GM20000 (cell line): ENCODE data around the gene FOXL1.

Experiments
- DNase-seq: peaks from one replicate; pipeline ENCODE4 v3.0.0; 2012; ENCODE audit warnings: low spot score
- TF ChIP-seq, protein P1 (sequence below): IDR thresholded peaks from 2 replicates; pipeline ENCODE4 v1.5.1; 2012; ENCODE audit warnings: mild to moderate bottlenecking, control low read depth; ENCODE audit errors: extremely low read depth, missing control alignments

Gene FOXL1

DNA sequence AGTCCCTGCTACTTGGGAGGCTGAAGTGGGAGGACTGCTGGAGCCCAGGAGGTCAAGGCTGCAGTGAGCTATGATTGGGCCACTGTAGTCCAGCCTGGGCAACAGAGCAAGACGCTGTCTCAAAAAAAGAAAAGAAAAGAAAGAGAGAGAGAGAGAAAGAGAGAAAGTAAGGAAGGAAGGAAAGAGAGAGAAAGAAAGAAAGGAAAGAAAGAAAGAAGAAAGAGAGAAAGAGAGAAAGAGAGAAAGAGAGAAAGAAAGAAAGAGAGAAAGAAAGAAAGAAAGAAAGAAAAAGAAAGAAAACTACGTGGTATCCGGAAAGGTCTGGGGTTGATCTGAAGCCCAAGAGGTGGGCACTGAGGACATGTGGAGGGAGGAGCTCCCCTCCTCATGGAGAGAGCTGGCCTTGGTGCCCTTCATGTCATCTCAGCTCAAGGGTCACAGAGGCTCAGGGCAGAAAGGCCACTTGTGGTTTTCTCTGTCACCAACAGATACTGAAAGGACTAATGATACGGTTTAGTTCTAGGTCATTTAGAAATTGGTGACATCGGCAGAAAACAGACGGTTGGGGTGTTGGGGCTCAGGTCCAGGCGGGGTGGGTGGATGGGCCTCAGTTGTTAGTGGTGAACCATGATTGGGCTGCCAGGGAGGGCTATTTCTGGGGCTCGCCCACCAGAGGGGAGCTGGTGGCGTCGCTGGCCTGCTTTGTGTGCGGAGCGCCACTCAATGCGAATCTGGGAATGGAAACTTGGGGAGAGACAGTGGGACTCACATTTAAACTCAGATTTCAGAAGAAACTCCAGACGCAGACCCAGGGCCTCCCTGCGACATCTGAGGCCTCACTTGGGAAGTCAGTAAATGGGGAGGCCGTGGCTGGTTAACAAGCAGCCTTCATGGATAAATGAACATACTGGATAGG, 44.6 kb downstream of the FOXL1 start:
- TF ChIP-seq, protein P1, sequence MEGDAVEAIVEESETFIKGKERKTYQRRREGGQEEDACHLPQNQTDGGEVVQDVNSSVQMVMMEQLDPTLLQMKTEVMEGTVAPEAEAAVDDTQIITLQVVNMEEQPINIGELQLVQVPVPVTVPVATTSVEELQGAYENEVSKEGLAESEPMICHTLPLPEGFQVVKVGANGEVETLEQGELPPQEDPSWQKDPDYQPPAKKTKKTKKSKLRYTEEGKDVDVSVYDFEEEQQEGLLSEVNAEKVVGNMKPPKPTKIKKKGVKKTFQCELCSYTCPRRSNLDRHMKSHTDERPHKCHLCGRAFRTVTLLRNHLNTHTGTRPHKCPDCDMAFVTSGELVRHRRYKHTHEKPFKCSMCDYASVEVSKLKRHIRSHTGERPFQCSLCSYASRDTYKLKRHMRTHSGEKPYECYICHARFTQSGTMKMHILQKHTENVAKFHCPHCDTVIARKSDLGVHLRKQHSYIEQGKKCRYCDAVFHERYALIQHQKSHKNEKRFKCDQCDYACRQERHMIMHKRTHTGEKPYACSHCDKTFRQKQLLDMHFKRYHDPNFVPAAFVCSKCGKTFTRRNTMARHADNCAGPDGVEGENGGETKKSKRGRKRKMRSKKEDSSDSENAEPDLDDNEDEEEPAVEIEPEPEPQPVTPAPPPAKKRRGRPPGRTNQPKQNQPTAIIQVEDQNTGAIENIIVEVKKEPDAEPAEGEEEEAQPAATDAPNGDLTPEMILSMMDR: no peak
- DNase-seq: no peak

GRCh38 chr16:86625029-86625428, 46.7 kb downstream of the FOXL1 start:
- DNase-seq: no peak
- TF ChIP-seq, protein P1: no peak

- TF ChIP-seq, protein P1: no peak
- DNase-seq: no peak
These were observed 47.5 kb downstream of the FOXL1 start for GRCh38 chr16:86625821-86626220.

GRCh38 chr16:86626284-86626683, 47.9 kb downstream of the FOXL1 start:
- TF ChIP-seq, protein P1: no peak
- DNase-seq: no peak

- TF ChIP-seq, protein P1: no peak
- no peak for DNase-seq
These were observed 48.6 kb downstream of the FOXL1 start for GRCh38 chr16:86626966-86627365.

DNA sequence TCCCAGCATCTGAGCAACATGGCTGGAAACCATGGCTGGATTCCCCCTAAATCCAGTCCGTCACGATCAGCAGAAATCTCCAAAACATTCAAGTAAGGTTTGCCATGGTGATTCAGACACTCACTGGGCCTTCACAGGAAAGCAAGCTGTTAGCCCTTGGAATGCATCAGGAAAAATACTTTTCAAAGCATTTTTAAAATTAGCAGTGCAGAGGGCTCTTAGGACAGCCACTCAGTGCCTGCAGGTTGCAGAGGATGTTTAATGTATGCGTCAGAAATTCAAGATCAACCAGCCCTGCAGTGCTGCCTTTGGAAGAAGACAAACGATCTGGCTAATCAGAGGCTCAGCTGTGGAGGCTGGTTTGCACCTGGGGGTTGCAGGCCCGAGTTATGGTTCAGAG, 50.3 kb downstream of the FOXL1 start:
- TF ChIP-seq, protein P1: no peak
- DNase-seq: no peak

DNA sequence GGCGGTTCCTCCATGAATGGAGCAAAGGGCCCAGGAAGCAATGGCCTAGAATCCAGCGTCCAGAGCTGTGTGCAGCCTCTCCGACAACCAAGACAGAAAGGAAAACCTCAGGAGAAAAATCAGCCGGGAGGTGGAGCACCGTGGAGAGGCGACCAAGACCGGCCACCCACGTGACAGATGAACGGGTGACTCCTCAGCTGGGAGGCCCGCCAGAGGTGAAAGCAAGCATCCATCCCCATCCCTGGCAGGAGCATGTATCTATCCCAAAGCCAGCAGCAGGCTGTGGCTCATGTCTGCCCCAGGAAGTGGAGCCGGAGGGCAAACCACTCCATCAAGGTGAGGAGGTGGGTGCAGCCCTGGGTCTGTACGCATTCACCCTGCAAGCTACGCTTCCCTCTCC, 52.1 kb downstream of the FOXL1 start:
- TF ChIP-seq, protein P1: no peak

More for the DNA sequence above, 52.1 kb downstream of the FOXL1 start:
- no peak for DNase-seq
